ENCODE measurements around the gene PTK6.
A peak's percentile ranks its signal among the peaks of the same experiment; 100 is the strongest.

The PTK6 gene

GRCh38 chr20:63505281-63505680 lies 31.9 kb downstream of the PTK6 start:
- no peak for DNase-seq

DNA sequence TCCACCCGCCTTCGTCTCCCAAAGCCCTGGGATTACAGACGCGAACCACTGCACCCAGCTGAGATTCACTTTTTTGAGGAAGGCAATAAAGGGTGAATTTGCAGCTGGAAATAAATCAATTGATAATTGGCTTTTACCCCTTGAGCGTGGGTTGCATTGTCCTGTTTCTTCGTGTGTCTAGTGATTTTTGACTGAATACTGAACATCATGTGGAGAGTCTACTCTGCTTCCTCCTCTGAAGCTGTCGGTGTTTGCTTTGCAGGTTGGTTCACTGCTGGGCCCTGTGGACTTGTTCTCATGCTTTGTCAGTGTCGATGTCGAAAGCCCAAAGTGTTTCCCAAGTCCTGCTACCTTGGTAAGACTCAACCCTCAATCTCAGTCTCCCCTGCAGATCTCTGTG lies 32.5 kb downstream of the PTK6 start:
- no peak for DNase-seq

DNA sequence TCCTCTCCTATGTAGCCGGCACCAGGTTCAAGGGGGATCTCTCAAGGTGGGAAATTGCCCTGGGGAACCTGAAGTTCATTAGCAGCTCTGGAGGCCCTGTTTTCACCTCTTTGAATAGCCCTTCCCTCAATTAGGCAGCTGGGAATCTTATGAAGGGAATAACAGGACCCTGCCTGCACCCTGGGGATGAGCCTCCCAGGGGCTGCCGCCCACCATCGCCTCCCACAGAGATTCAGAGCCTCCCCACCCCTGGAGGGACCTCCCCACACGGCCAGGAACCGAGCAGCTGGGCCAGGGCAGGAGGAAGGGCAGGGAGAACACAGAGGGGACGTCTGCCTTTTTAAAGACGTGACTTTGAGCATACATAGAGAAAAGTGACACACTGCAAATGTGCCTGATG lies 33.7 kb downstream of the PTK6 start:
- no peak for DNase-seq

- peak; percentile 83 for DNase-seq
Observed at GRCh38 chr20:63502671-63503172, 34.5 kb downstream of the PTK6 start.

- DNase-seq = peak; percentile 83
Observed at GRCh38 chr20:63501818-63502670, 35.1 kb downstream of the PTK6 start.

DNA sequence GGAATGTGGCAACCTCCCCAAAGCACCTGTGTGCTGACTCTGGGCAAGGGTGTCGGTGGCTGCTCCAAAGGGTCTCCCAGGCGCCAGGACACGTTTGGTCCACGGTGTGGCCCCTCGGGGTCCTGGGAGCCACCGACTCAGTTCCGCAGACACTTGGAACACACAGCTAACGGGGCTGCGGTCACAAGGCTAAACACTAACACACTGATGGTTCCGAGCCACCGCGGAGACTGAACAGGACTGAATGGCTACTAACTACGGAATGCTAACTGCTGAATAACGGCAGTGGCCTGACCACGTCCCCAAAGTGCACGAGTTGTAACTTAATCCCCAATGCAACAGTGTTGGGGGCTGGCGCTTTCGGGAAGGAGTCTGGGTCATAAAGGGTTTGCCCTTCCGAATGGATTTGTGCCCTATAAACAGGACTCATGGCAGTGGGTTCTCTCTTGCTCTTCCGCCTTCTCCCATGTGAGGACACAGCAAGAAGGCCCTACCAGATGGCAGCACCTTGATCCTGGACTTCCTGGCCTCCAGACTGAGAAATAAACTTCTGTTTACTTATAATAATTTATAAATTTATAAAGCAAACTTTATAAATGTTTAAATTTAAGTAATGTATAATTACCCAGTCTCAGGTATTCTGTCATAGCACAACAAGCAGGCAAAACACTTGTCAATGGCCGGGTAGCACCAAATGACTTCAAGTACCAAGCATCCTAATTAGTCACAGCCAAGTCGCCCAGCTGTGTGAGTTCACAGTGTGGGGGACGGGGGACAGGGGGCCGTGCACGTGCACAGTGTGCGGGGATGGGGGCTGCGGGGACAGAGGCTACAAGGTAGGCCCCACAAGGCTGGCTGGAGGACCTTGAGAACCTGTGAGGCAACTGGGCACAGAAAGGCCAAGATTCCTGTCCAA lies 36.0 kb downstream of the PTK6 start:
- DNase-seq = no peak

DNA sequence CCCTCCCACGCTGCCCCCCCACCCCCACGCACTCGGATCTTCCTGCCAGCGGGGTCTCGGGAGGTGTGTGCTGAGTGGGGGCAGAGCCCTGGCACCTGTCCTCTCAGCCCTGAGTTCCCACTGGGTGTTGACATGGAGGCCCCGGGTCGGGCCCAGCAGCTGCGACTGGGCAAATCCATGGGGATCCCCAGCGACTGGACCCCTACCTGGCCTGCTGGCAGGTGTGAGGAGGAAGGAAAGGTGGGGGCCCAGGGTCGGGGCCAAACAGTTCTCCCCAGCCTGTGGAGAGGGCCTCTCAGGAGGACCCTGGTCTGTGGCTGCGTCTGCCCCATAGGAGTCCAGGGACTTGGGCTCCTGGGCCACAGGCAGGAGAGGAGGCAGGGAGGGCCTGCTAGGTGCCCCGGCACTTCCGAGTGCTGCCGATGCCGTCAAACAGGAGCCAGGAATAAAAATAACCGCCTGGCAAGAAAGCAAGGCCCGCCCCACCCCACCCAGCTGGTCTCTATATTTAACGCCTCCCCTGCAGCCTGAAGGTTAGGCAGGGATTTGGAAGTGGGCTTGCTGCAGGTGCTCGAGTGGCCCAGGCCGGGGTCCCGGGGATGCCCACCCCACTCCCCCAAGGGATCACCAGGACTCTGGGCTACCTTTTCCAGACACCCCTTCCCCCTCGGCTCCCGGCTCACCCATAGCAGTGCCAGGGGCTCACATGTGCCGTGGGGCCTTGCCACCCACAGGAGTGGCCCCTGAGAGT lies 36.9 kb downstream of the PTK6 start:
- DNase-seq = no peak

GRCh38 chr20:63499338-63499969 lies 37.7 kb downstream of the PTK6 start:
- DNase-seq = peak; percentile 64

DNA sequence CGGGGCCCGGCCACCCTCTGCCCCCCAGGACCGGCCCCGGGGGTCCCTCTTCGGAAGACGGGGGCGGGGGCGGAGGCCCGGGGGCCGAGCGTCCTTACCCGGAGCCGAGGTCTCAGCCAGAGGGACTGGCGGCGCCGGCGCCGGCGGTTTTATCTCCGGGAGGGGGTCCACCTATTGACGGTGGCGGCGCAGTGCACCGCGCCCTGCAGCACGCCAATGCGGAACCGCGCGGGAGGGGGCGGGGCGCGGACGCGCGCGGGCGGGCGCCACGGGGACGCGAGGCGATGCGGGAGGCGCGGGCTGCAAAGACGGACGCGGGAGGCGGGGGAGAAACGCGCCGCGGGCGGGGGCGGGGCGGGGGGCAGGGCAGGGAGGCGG lies 38.2 kb downstream of the PTK6 start, which contains the start of gene EEF1A2:
TSS of gene EEF1A2 (minus strand) at position 124 of the 378 bp plus-strand sequence. CDS start 1,320 bp downstream, outside the sequence.
- peak; percentile 63 for DNase-seq

- peak; percentile 45 for DNase-seq
Observed at GRCh38 chr20:63497946-63498935, 38.9 kb downstream of the PTK6 start.

GRCh38 chr20:63497138-63497945 lies 39.8 kb downstream of the PTK6 start:
- DNase-seq = no peak

DNA sequence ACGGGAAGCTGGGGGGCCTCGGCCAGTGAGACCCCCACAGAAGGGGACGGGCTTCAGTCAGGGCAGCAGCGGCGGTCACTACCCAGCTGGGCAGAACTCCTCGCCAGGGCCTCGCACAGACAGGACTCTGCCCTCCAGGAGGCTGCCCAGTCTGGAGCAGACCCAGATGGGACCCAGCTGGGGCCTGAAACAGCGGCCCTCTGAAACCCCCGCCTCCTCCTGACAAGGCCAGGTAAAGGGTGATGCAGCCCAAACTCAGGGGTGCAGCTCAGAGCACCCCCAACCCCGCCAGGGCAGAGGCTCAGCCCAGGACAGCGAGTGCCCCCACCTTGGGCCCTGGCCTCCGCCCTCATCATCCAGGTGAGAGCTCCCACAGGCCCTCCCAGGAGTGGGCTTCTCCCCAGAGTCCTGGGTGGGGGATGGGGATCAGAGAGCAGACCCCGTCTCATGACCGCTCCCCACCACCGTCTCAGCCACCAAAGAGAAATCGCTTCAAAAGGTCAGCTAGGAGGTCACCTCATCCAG lies 40.5 kb downstream of the PTK6 start:
- DNase-seq = no peak

- DNase-seq = peak; percentile 32
Observed at GRCh38 chr20:63495741-63496595, 41.2 kb downstream of the PTK6 start.

DNA sequence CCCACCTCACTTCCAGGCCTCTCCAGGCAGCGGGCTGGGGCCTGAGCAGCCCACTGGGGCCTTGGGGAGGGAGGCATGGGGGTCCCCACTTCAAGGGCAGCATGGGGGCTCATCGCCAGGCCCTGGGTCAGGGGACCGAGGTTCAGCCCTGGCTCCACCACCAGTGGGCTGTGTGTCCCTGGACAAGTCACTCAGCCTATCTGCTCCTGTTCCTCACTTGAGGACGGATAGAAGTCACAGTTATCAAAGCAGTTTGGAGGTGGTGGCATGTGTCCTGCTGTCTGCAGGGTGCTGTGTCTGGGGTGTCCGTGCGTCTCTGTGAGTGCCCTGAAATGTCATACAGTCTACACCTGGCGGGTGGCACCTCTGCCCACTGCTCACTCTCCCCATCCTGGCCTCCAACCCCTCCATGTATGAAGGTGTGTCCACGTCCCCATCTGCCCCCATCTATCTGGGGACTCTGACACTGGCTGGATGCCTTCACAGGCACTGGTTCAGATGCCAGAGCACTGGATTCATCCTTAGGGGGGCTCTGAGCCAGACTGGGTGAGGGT lies 41.9 kb downstream of the PTK6 start:
- no peak for DNase-seq

DNA sequence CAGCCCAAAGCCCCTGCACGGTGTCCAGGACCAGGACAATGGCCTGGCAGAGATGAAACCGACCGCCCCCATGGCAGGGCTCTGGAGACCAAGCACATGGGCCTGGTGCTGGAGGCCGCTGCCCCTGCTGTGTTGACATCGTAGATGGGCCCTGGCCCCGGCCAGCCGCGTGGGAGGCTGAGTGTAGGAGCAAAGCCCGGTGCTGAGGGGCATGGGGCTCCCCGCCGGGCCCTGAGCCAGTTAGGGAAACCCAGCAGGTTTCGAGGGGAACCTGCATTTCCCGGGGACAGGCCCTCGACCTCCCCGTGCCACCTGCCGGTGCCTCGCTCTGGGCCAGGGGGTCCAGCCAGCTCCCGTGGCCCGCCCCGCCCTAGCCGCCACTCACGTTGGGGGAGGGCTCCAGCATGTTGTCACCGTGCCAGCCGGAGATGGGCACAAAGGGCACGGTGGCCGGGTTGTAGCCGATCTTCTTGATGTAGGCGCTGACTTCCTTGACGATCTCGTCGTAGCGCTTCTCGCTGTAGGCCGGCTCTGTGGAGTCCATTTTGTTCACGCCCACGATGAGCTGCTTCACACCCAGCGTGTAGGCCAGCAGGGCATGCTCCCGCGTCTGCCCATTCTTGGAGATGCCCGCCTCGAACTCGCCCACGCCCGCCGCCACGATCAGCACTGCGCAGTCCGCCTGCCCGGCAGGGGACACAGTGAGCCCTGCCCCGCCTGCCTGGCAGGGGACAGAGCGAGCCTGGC lies 42.6 kb downstream of the PTK6 start:
- DNase-seq = no peak

DNA sequence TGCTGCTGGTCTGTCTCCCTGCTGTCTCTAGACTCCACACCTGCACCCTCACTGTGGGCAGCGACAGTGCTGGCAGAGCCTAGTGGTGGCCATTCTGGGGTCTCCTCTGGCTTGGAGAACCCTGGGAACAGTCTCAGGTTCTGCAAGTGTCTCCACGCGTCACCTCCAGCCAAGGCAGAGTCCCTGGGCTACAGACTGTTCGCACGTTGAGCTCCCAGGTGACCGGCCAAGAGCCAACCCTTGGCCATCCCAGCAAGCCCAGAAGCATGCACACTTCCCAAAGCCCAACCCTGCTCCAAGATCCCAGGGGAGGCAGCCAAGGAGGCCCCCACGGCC lies 43.1 kb downstream of the PTK6 start:
- DNase-seq = no peak

DNA sequence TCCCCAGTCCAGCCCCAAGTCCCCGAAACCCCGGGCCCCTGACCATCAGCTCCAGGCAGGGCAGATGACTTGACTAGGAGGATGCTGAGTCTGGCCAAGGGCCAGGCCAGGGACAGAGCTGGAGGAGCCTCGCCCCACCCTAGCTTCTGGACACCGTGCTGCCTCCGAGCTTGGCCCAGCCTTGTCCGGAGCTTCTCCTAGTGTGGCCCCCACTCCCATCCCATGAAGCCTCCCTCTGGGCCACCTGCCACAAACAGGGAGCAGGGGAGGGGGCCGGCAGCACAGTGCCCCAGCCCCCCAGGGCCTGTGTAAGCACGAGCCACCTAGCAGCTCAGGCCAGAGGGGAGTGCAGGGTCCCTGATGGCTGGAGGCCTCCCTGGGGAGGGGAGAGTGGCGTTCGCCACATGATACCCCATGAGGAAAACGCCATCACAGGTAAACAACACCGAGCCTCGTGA lies 43.6 kb downstream of the PTK6 start:
- no peak for DNase-seq

GRCh38 chr20:63492982-63493381 lies 44.2 kb downstream of the PTK6 start:
- no peak for DNase-seq

Data from NCI-H1092 treated with DMSO at 0.1 percent for 48 hours (cell line).